ENCODE results near the gene TMC3.
"Not testable (repeated sequence)": the region's sequence is repeated elsewhere in the genome, so short reads cannot be mapped to it uniquely, and the experiment has no call there.

TMC3 gene

DNA sequence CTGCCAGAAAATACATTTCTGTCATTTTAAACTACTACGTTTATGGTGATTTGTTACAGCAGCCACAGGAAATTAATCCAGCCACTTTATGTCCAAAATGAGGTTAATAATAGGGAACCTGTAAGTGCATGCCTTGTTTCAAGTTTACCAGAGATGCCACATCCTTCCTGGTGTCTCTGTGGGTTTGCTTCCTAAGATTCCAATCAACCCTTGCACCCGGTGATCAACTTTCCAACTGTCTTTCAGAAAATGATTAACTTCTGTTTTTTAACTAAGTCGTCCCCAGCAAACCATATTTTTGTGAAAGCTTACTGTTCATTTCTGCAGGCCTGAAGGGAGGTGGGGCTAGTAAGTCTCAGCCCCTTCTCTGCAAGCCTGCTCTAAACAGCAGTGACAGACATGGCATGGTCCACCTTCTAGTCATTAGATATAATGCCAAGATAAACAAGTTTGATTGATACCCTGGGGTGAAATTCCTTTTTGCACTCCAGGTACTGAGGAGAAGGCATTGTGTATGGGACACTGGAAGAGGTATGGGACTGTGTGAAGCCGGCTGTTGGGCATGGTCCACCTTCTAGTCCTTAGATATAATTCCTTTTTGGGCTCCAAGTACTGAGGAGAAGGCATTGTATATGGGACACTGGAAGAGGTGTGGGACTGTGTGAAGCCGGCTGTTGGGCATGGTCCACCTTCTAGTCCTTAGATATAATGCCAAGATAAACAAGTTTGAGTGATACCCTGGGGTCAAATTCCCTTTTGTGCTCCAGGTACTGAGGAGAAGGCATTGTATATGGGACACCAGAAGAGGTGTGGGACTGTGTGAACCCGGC lies 11.1 kb upstream of the TMC3 start:
- DNase-seq (ENCODE audit: low spot score): no peak

- no peak for DNase-seq (ENCODE audit: low spot score)
Measured at GRCh38 chr15:81381720-81382119, 7.7 kb upstream of the TMC3 start.

- no peak for DNase-seq (ENCODE audit: low spot score)
Measured at GRCh38 chr15:81380668-81381067, 6.7 kb upstream of the TMC3 start.

GRCh38 chr15:81380203-81380602 lies 6.2 kb upstream of the TMC3 start:
- DNase-seq (ENCODE audit: low spot score): no peak

DNA sequence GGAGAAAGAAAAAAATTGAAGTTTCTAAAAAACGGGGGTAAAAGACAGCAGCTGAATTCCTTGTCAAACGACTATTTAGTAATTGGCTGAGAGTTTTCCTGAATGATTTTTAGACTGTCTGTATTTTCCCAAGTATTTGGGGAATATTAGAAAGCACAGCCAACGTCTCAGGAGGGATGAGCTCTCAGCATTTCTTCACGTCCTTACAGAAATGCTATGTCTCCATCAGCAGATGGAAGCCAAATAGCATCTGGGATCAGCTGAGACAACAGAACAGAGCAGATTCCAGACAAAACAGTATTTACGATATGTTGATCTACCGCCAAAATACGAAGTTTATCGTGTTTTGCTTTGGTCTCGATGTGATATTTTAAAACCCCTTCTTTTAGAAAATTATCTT lies 5.3 kb upstream of the TMC3 start:
- DNase-seq (ENCODE audit: low spot score): no peak

GRCh38 chr15:81378443-81378842 lies 4.4 kb upstream of the TMC3 start:
- no peak for DNase-seq (ENCODE audit: low spot score)

- DNase-seq (ENCODE audit: low spot score): no peak
Measured at GRCh38 chr15:81377871-81378270, 3.9 kb upstream of the TMC3 start.

GRCh38 chr15:81376231-81376630 lies 2.2 kb upstream of the TMC3 start:
- no peak for DNase-seq (ENCODE audit: low spot score)

GRCh38 chr15:81375461-81375860 lies 1.4 kb upstream of the TMC3 start:
- no peak for DNase-seq (ENCODE audit: low spot score)

GRCh38 chr15:81373176-81373575 lies 837 bp downstream of the TMC3 start:
- DNase-seq (ENCODE audit: low spot score): no peak

GRCh38 chr15:81372575-81372974 lies 1.4 kb downstream of the TMC3 start:
- no peak for DNase-seq (ENCODE audit: low spot score)

DNA sequence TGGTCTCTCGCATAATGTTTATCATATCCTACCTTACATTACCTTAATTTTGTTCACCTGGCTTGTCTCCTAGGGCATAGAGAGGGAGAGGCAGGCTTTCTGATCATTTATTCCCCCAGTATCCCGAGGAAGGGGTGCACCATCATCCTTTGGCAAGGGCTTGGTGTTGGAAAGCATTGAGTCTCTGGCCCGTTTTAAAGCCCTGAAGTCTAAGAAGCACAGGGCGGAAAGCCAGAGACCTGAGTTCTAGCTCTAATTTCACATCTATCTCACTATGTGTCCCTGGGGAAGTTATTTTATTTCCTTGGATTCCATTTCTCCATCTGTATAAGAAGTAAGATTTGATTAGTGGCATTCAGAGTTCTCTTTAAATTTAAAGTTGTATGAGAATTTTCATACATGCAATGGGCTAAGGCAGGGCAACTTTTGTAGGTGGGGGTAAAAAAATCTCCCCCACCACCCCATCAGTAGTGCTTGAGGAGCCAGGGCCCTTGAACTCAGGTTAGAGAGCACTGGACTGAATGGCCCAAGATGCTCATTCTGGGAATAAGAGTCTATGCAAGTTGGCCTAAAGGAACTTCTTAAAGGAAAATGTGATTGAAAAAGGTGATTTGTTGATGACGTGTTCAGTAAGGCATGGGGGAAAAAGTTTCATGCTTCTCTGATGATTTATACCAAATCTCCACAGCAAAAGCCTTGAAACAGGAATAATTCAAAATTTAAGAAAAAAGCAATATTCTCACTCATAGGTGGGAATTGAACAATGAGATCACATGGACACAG lies 10.1 kb downstream of the TMC3 start:
- no peak for DNase-seq (ENCODE audit: low spot score)

DNA sequence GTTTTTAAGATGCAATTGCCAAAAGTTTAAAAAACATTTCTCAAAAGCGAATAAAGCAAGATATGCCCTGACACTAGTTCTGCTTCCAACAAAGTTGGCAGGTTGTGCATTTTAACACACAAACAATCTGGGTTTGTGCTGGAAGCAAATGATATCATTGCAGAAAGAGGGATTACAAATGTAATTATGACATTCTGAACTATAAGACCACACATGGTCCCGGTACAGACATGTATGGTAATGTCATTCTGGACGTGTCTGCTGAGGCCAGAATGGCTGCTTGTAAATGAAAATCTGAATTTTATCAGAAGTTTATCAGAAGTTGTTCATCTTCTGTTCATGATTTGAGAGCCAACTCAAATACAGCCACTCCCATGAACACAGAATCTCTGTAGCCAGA lies 10.7 kb downstream of the TMC3 start:
- no peak for DNase-seq (ENCODE audit: low spot score)

GRCh38 chr15:81362790-81363189 lies 11.2 kb downstream of the TMC3 start:
- DNase-seq (ENCODE audit: low spot score): no peak

- no peak for DNase-seq (ENCODE audit: low spot score)
Measured at GRCh38 chr15:81361891-81362290, 12.1 kb downstream of the TMC3 start.

DNA sequence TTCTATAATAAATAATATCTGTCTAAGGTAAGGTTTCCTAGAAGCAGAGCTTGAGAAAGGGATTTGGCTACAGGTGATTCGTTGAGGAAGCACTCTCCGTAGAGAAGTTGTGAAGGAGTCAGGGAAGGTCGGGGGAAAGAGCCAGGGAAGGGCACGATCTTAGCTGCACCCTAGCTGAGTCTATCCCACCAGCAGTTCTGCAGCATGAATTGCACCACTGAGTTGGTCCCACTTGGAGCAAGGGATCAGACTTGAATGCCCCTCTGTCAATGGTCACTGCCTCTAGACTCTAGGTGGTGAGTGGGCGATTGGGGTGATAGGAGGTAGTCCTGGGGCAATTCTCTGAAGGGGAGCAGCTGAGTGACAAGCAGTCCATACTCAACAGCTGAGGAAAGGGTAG lies 13.5 kb downstream of the TMC3 start:
- no peak for DNase-seq (ENCODE audit: low spot score)

DNA sequence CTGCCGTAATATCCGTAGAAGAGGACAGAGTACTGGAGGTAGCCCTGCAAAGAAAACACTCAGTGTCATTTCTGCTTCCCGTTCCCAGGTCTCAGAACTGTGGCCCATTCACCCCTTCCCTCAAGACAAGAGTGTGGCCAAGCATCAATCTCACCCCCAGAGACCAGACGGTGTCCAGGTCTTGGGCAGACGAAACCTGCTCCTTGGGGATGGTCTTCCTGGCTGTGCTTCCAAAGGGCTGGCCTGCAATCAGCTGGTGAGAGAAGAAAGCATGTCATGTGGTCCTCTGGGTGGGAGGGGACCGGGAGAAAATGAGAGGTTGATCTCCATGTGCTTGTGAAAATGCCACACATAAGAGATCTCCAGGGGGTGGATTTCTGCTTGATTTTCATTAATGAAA lies 15.8 kb downstream of the TMC3 start:
- no peak for DNase-seq (ENCODE audit: low spot score)

- DNase-seq (ENCODE audit: low spot score): no peak
Measured at GRCh38 chr15:81357180-81357686, 16.8 kb downstream of the TMC3 start.

- DNase-seq (ENCODE audit: low spot score): no peak
Measured at GRCh38 chr15:81356252-81356651, 17.8 kb downstream of the TMC3 start.

- no peak for DNase-seq (ENCODE audit: low spot score)
Measured at GRCh38 chr15:81351651-81352050, 22.4 kb downstream of the TMC3 start.

DNA sequence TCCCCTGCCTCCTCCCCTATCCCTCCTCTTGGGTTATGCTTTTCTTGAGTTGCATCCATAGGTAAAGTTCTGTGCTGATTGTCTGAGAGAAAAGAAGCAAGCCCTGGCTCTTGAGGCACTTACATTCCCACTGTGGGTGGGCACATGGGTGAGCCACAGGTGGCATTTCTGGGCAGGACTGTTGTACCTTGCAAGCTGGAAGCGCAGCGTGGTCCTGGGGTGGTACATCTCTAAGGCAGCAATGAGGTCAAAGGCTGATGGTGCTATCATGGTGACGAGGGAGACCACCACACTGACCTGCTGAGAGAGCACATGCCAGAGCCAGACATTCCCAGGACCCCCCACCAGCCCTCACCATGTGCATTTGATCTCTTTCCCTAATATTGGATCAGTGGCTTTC lies 24.7 kb downstream of the TMC3 start:
- DNase-seq (ENCODE audit: low spot score): no peak

GRCh38 chr15:81348691-81349090 lies 25.3 kb downstream of the TMC3 start:
- DNase-seq (ENCODE audit: low spot score): not testable (repeated sequence)

DNA sequence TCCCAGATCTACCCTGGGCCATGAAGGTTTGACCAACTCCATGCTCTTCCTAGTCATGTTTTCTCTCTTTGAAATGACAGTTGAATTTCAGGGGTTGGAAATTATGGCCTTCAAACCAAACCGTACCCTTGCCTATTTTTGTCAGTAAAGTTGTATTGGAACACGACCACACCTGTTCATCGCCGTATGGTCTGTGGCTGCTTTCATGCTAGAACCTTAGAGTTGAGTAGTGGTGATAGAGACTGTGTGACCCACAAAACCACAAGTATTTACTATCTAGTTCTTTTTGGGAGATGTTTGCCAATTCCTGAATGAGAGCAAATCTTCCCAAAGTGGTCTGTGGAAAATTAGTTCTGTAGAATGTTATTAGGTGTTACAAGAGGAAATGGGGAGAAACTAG lies 26.1 kb downstream of the TMC3 start:
- no peak for DNase-seq (ENCODE audit: low spot score)

Measured in hematopoietic multipotent progenitor cell treated with erythropoietin and hydrocortisone succinate and interleukin-3 and kit ligand, for 17 days (in vitro differentiated cells).